ENCODE data around the gene GMDS.

The GMDS gene

GRCh38 chr6:1800845-1801244 lies 444.6 kb downstream of the GMDS start:
- no peak for DNase-seq (ENCODE audit: low spot score)

- DNase-seq (ENCODE audit: low spot score), result no peak
These were observed 446.5 kb downstream of the GMDS start for GRCh38 chr6:1798965-1799325.

DNA sequence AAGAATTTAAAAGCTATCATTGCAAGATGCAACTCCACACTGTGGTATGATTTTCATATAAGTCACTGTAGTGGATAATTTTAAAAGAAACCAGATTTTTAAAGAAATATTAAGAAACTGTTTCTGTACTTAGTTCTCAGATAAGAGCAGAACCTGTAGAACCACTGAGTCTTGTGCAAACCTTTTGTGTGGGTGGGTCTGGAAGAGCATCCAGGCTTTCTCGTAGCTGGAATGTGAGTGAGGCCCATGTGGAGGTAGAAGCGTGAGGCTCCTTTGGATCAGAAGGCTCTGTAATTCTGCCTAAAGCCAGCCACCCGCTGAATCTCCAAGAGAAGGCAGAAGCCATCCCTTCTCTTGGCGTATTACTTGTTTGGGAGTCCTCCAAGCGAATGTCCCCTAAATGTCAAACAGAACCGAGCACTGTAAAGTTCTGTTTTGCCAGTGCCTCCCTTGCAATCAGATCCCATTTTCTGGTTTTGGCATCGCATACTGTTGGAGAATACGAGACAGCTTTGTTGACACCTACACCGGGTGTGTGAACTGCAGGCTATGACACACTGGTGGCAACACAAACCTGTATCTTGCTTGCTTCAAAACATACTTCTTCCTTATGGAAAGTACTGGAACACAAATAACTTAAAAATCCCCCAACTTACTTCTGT lies 447.0 kb downstream of the GMDS start:
- no peak for DNase-seq (ENCODE audit: low spot score)

DNA sequence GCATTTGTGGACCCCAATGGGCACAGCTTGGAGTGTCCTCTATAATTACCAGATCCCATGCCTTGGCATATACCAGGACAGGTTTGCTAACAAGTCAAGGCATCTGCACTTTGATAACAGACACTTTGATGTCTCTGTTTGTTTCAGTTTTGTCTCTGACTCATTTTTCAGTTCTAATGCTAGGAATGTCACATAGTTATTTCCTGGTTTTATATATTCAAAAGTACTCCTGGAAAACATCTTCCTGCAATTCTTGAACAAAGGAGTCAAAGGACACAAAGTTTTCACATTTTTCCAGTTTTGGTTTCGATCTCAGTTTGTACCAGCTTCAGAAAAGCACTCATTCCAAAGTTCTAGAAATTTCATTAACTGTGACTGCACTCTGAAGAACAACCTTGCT lies 447.6 kb downstream of the GMDS start:
- no peak for DNase-seq (ENCODE audit: low spot score)

DNA sequence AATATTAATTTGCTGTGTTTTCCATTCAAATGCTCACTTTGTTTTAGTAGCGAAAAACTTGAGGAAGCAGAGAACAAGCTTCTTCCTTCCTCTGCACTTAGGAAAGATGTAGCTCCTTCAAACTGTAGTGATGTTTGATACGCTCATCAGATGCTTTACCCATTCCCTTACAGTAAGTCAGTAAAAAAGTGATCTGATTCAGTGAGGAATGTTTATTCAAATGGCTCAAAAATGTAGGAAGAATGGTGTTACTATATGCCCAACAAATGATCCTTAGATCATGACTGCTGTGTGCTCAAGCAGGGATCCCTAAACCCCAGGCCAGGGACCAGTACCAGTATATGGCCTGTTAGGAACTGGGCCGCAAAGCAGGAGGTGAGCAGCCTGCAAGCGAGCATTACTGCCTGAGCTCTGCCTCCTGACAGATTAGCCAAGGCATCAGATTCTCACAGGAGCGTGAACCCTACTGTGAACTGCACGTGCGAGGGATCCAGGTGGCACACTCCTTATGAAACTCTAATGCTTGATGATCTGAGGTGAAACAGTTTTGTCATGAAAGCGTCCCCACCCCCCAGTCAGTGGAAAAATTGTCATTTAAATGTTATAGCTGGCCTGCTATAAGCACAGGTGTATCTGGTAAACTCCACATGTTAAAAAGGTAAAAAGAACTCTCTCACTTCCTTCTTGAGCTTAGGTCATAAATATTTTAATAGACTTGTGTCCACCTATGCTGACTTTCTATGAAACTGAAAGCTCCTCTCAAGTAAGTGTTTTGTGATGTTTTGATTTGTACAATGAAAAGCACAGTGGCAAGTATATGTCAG lies 448.5 kb downstream of the GMDS start:
- no peak for DNase-seq (ENCODE audit: low spot score)

DNA sequence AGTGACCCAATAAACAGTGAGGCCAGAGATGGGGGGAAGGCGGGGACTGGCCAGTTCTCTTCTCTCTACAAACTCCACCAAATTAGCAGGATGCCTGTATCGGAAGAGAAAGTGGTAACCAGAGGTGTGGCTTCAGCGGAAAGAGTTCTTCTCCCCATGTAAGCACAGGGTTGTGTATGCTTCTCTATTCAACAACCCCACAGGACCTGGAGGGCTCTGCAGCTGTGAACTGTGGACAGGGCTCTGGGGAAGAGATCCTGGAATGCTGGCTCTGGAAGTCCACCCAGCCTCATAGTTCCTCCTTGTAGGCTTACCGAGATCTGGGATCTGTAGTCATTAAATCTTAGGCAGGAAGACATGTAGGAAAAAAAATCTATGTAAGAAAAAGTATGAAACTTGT lies 449.5 kb downstream of the GMDS start:
- DNase-seq (ENCODE audit: low spot score), result no peak

DNA sequence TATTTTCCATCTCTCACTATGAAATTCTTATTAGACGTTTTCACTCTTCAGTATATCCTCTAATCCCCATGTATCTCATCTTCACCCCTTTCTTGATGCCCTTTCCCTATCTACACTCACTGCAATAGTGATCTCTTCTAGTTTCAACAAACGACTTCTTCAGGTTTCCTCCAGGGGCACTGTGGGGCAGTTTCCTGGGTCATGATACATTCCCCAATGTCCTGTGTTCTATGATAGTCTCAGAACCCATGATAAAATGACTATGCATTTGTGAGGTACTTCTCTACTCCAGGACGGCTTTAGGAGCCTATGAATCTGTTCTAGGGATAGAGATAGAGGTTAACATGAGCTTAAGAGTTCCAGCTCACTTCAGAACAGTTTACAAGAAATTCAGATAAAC lies 452.4 kb downstream of the GMDS start:
- peak; percentile 75 for DNase-seq (ENCODE audit: low spot score)

GRCh38 chr6:1790684-1791083 lies 454.7 kb downstream of the GMDS start:
- DNase-seq (ENCODE audit: low spot score), result no peak

- DNase-seq (ENCODE audit: low spot score), result peak; percentile 36
These were observed 456.3 kb downstream of the GMDS start for GRCh38 chr6:1789092-1789491.

DNA sequence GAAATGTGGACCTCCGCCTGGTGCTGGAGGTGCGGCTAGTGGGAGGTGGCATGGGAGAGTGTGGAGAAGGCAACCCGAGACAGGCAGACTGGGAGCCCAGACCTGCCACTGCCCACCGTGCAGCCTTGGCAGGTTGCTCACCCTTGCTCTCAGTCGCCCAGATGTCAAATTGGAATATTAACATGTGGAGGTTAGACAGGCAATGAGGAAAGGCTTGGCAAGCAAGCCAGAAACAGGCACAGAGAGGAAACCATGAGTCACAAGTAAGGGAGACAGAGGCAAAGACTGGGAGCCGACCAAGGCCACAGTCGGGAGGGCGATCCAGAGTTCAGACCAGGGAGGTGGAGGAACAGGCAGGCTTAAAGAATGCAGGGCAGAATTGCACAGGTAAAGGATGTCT lies 457.5 kb downstream of the GMDS start:
- DNase-seq (ENCODE audit: low spot score), result peak; percentile 16

GRCh38 chr6:1786455-1787453 lies 458.7 kb downstream of the GMDS start:
- no peak for DNase-seq (ENCODE audit: low spot score)

DNA sequence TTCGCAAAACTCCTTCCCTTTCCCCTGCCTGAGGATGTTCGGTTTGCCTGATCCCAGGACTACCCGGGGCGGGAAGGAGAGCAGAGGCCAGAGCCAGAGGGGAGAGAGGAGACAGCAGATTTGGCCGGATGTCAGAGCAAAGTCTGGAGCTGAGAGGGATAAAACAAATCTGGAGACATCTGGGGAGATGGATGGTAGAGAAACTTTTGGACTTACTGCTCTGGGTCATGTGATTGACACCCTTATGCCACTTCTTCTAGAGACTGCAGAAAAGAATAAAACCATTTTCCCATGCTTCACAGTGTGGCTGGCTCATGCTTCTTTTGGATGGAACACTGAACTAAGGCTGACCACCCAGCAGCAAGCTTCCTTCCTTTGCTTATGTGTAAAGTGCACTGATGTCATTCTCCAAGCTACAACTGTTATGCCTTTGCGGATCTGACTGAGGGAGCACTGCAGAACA lies 461.0 kb downstream of the GMDS start:
- no peak for DNase-seq (ENCODE audit: low spot score)

GRCh38 chr6:1781817-1782184 lies 463.6 kb downstream of the GMDS start:
- DNase-seq (ENCODE audit: low spot score), result no peak

DNA sequence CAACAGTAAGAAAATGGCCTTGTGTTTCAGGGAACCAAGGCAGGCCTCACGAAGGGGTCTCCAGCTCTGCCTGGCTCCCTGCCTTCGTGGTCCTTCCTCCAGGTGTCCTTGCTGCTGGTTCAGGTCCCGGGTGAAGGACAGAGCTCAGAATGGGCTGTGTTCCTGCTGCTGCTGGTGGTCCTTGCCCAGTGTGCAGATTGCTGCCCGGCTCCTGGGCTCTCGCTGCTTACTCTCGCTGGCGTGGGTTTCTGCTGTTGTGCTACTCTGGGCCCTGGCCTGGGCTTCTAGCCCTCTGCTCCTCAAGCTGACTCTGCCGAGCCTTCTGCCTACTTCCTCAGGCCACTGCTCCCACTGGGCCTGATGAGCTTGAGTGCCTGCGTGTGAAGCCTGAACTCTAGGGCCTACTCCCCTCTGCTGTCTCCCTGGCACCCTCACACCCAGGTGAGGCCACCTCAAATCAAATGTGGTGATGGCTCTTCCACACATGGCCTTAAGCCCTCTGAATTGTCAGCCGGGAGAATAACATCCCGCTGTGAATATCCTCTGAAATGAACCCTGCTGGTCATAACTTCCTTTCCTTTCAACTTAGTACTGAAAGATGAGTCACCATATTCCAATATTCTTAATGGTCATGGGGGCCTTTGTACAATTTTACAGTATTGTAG lies 464.1 kb downstream of the GMDS start:
- DNase-seq (ENCODE audit: low spot score), result no peak

DNA sequence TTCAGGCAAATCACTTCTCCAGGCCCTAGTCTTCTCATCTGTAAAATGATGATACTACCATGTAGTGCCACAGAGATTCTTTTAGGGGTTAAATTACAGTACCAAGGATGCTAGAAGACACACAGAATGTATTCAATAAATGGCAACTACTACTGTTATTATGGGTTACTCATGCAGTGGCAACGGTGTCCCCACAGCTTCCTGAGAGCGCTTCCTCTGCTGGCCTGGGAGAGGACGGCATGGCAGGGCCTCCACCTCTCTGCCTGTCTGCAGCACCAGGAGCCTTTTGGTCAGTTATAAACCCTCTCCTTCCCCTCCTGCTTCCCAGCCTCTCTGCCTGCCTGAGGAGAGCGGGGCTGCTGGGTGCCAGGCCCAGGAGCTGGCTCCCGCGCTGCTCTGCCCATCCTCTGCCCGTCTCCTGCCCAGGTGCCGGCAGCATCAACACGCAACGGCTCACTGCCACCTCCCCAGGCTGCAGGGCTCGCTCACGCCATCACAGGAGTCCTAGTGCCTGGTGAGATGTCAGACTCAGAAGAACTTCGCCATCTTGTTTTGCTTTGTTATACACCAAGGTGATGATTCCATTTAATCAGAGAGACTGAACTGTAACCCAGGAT lies 465.0 kb downstream of the GMDS start:
- no peak for DNase-seq (ENCODE audit: low spot score)

- no peak for DNase-seq (ENCODE audit: low spot score)
These were observed 466.6 kb downstream of the GMDS start for GRCh38 chr6:1778686-1779235.

DNA sequence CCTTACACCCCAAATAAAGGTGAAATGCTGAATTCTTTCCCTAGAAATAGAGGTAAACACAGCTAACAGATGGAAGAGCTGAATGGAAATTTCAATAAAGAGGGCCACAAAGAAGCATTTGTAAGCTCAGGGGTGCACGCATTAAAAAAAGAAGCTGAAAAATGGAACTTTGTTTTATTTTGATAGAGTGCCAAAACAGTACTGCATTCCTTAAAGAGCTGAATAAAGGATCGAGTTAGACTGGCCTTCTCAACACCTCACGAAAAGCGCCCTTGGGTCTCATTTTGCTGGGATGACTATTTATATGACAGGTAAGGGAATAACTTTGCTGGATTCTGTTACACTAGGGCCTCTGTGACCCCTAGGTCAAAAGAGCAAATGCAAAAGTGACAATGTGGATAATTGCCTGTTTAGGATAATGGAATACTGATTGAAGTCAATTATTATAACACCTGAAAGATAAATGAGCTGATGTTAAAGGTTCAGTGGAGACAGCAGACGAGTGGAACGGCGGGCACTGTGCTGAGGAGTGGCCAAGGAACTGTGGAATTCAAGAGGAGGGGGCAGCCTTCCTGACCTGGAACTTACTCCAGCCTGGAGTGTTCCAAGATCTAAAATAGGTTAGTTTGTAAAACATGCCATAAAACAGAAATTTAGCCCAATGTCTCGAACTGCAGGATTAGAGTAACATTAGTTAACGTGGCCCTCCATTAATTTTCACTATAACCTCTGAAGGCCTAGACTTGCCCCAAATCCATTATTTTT lies 467.3 kb downstream of the GMDS start:
- DNase-seq (ENCODE audit: low spot score), result no peak

GRCh38 chr6:1775441-1775840 lies 470.0 kb downstream of the GMDS start:
- DNase-seq (ENCODE audit: low spot score), result no peak

- no peak for DNase-seq (ENCODE audit: low spot score)
These were observed 471.0 kb downstream of the GMDS start for GRCh38 chr6:1774226-1774915.

GRCh38 chr6:1773700-1774099 lies 471.7 kb downstream of the GMDS start:
- DNase-seq (ENCODE audit: low spot score), result no peak
